DMS 273 (cell line): ENCODE measurements around the gene USF3.

Source experiments
- DNase-seq: peaks from one replicate; lab custom pipeline; 2025; ENCODE audit not compliant: unreplicated experiment; lab: John Stamatoyannopoulos, UW

The USF3 gene

GRCh38 chr3:113607219-113607596 is 89.2 kb downstream of the USF3 start:
- no peak for DNase-seq

- no peak for DNase-seq
Observed at GRCh38 chr3:113606539-113607218, 89.8 kb downstream of the USF3 start.

- no peak for DNase-seq
Observed at GRCh38 chr3:113602836-113603235, 93.6 kb downstream of the USF3 start.

- no peak for DNase-seq
Observed at GRCh38 chr3:113602256-113602655, 94.2 kb downstream of the USF3 start.

GRCh38 chr3:113601240-113601639 is 95.2 kb downstream of the USF3 start:
- peak; percentile 32 for DNase-seq

GRCh38 chr3:113600418-113601182 is 95.8 kb downstream of the USF3 start:
- DNase-seq = peak; percentile 12
